ENCODE data around the gene VMP1. TPM values are rescaled to one million over a fixed set of nuclear protein-coding genes. Genes with fewer than 3 reads are reported as not detected.

The VMP1 gene
- total RNA-seq, 1 donor from 2014 or later, result 314 TPM

GRCh38 chr17:59671386-59671785 lies 36.1 kb upstream of the VMP1 start:
- H3K36me3 ChIP-seq (ENCODE audit: insufficient read depth, low read length), result peaks cover 73% of the 10 kb centered on the region
- H3K9ac ChIP-seq (ENCODE audit: low read length), result peak overlapping the region; percentile 0
- no peak overlapping the region for H3K4me2 ChIP-seq (ENCODE audit: low read length)
- no peak overlapping the region for H2AFZ ChIP-seq (ENCODE audit: low read depth, low read length)
- H3K79me2 ChIP-seq (ENCODE audit: insufficient read depth, low read length), result peaks cover 62% of the 10 kb centered on the region
- peaks cover 36% of the 10 kb centered on the region for H3K4me1 ChIP-seq (ENCODE audit: insufficient read depth, low read length)
- DNase-seq (ENCODE audit: low read depth) (no peak), FAIRE-seq (no peak)
- no peak overlapping the region for H3K4me3 Mint-ChIP-seq (ENCODE audit: unreplicated experiment)
- TF ChIP-seq EZH2 (IDR thresholded peaks at IDR 0.05; ENCODE audit: insufficient read depth, low read length), result no peak
- TF ChIP-seq, protein P1, sequence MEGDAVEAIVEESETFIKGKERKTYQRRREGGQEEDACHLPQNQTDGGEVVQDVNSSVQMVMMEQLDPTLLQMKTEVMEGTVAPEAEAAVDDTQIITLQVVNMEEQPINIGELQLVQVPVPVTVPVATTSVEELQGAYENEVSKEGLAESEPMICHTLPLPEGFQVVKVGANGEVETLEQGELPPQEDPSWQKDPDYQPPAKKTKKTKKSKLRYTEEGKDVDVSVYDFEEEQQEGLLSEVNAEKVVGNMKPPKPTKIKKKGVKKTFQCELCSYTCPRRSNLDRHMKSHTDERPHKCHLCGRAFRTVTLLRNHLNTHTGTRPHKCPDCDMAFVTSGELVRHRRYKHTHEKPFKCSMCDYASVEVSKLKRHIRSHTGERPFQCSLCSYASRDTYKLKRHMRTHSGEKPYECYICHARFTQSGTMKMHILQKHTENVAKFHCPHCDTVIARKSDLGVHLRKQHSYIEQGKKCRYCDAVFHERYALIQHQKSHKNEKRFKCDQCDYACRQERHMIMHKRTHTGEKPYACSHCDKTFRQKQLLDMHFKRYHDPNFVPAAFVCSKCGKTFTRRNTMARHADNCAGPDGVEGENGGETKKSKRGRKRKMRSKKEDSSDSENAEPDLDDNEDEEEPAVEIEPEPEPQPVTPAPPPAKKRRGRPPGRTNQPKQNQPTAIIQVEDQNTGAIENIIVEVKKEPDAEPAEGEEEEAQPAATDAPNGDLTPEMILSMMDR (IDR thresholded peaks at IDR 0.05; ENCODE audit: insufficient read depth, low read depth, low read length), result no peak
- H3K27me3 ChIP-seq (ENCODE audit: insufficient read depth, low read length), result no peaks in the 10 kb centered on the region
- H4K20me1 ChIP-seq (ENCODE audit: insufficient read depth, low read length), result peaks cover 51% of the 10 kb centered on the region
- H3K4me3 ChIP-seq (ENCODE audit: insufficient read depth, low read depth, low read length), result no peak overlapping the region
- H3K27ac ChIP-seq (ENCODE audit: low read depth, low read length), result no peak overlapping the region
- H3K27me3 Mint-ChIP-seq (ENCODE audit: low read depth, unreplicated experiment), result no peaks in the 10 kb centered on the region
- peaks cover 33% of the 10 kb centered on the region for H3K4me1 Mint-ChIP-seq (ENCODE audit: low read depth, unreplicated experiment)
- no peaks in the 10 kb centered on the region for H3K9me3 ChIP-seq (ENCODE audit: insufficient read depth, low read depth, low read length)
- peaks cover 9% of the 10 kb centered on the region for H3K36me3 Mint-ChIP-seq (ENCODE audit: low read depth, unreplicated experiment)
- no peaks in the 10 kb centered on the region for H3K9me3 Mint-ChIP-seq (ENCODE audit: unreplicated experiment)
- peak overlapping the region; percentile 1 for H3K27ac Mint-ChIP-seq (ENCODE audit: unreplicated experiment)

- H2AFZ ChIP-seq (ENCODE audit: low read depth, low read length), result no peak overlapping the region
- no peak for TF ChIP-seq EZH2 (IDR thresholded peaks at IDR 0.05; ENCODE audit: insufficient read depth, low read length)
- TF ChIP-seq, protein P1 (IDR thresholded peaks at IDR 0.05; ENCODE audit: insufficient read depth, low read depth, low read length), result no peak
- peaks cover 14% of the 10 kb centered on the region for H3K4me1 ChIP-seq (ENCODE audit: insufficient read depth, low read length)
- no peaks in the 10 kb centered on the region for H3K27me3 Mint-ChIP-seq (ENCODE audit: low read depth, unreplicated experiment)
- peaks cover 81% of the 10 kb centered on the region for H3K36me3 ChIP-seq (ENCODE audit: insufficient read depth, low read length)
- H3K36me3 Mint-ChIP-seq (ENCODE audit: low read depth, unreplicated experiment), result peaks cover 12% of the 10 kb centered on the region
- DNase-seq (ENCODE audit: low read depth), result no peak
- H3K9me3 Mint-ChIP-seq (ENCODE audit: unreplicated experiment), result no peaks in the 10 kb centered on the region
- no peaks in the 10 kb centered on the region for H3K9me3 ChIP-seq (ENCODE audit: insufficient read depth, low read depth, low read length)
- no peak overlapping the region for H3K9ac ChIP-seq (ENCODE audit: low read length)
- no peak overlapping the region for H3K4me2 ChIP-seq (ENCODE audit: low read length)
- FAIRE-seq, result no peak
- no peak overlapping the region for H3K27ac ChIP-seq (ENCODE audit: low read depth, low read length)
- H3K4me1 Mint-ChIP-seq (ENCODE audit: low read depth, unreplicated experiment), result peaks cover 19% of the 10 kb centered on the region
- H3K27me3 ChIP-seq (ENCODE audit: insufficient read depth, low read length), result no peaks in the 10 kb centered on the region
- no peak overlapping the region for H3K4me3 Mint-ChIP-seq (ENCODE audit: unreplicated experiment)
- peaks cover 62% of the 10 kb centered on the region for H3K79me2 ChIP-seq (ENCODE audit: insufficient read depth, low read length)
- H3K27ac Mint-ChIP-seq (ENCODE audit: unreplicated experiment), result peak overlapping the region; percentile 8
- no peak overlapping the region for H3K4me3 ChIP-seq (ENCODE audit: insufficient read depth, low read depth, low read length)
- H4K20me1 ChIP-seq (ENCODE audit: insufficient read depth, low read length), result peaks cover 53% of the 10 kb centered on the region
Observed at GRCh38 chr17:59675231-59675630, 32.2 kb upstream of the VMP1 start.

- no peak overlapping the region for H3K4me3 Mint-ChIP-seq (ENCODE audit: unreplicated experiment)
- TF ChIP-seq, protein P1 (IDR thresholded peaks at IDR 0.05; ENCODE audit: insufficient read depth, low read depth, low read length), result no peak
- TF ChIP-seq EZH2 (IDR thresholded peaks at IDR 0.05; ENCODE audit: insufficient read depth, low read length), result no peak
- Histone ChIP-seq H3K4me2 (ENCODE audit: low read length) (no peak overlapping the region), H3K27ac (ENCODE audit: low read depth, low read length) (no peak overlapping the region), H3K4me1 (ENCODE audit: insufficient read depth, low read length) (peaks cover 8% of the 10 kb centered on the region), H3K27me3 (ENCODE audit: insufficient read depth, low read length) (no peaks in the 10 kb centered on the region), H2AFZ (ENCODE audit: low read depth, low read length) (no peak overlapping the region), H3K9ac (ENCODE audit: low read length) (no peak overlapping the region), H3K4me3 (ENCODE audit: insufficient read depth, low read depth, low read length) (no peak overlapping the region), H3K79me2 (ENCODE audit: insufficient read depth, low read length) (peaks cover 57% of the 10 kb centered on the region), H3K9me3 (ENCODE audit: insufficient read depth, low read depth, low read length) (no peaks in the 10 kb centered on the region), H3K36me3 (ENCODE audit: insufficient read depth, low read length) (peaks cover 83% of the 10 kb centered on the region), H4K20me1 (ENCODE audit: insufficient read depth, low read length) (peaks cover 44% of the 10 kb centered on the region)
- no peak for FAIRE-seq
- no peaks in the 10 kb centered on the region for H3K27me3 Mint-ChIP-seq (ENCODE audit: low read depth, unreplicated experiment)
- H3K27ac Mint-ChIP-seq (ENCODE audit: unreplicated experiment), result peak overlapping the region; percentile 47
- peaks cover 16% of the 10 kb centered on the region for H3K36me3 Mint-ChIP-seq (ENCODE audit: low read depth, unreplicated experiment)
- H3K4me1 Mint-ChIP-seq (ENCODE audit: low read depth, unreplicated experiment), result peaks cover 19% of the 10 kb centered on the region
- DNase-seq (ENCODE audit: low read depth), result no peak
- no peaks in the 10 kb centered on the region for H3K9me3 Mint-ChIP-seq (ENCODE audit: unreplicated experiment)
Observed at GRCh38 chr17:59676716-59677115, 30.7 kb upstream of the VMP1 start.
